SU-DHL-6 (cell line): ENCODE data around the gene ABCB11.

Experiments
- CTCF ChIP-seq: fragments of 200-600 bp; sonication (generic); IDR thresholded peaks from one replicate; pipeline ENCODE4 v1.5.1; 2017; ENCODE audit warnings: antibody characterized with exemption, mild to moderate bottlenecking, low read length, moderate library complexity; ENCODE audit not compliant: insufficient read depth, poor library complexity, severe bottlenecking
- EZH2phosphoT487 ChIP-seq: fragments of 200-600 bp; sonication (generic), shearing (Covaris generic); conservative IDR thresholded peaks from 2 replicates; pipeline ENCODE4 v1.6.1; 2018; ENCODE audit warnings: mild to moderate bottlenecking, antibody characterized with exemption, low read length, moderate library complexity, mixed read lengths

GRCh38 chr2:168971261-168971660 is 59.9 kb downstream of the ABCB11 start:
- TF ChIP-seq CTCF = no peak
- TF ChIP-seq EZH2phosphoT487 = no peak
